Ammon's horn (tissue), 1 donor: Measurements from ENCODE around the gene CACNA1C.

Experiments used
- DNase-seq: peaks from one replicate; pipeline ENCODE4 v3.0.0-alpha.2; 2016; ENCODE audit warnings: low spot score

The CACNA1C gene

GRCh38 chr12:2256915-2257314, 204.1 kb downstream of the CACNA1C start:
- DNase-seq = no peak

GRCh38 chr12:2258025-2258424, 205.2 kb downstream of the CACNA1C start:
- no peak for DNase-seq

- DNase-seq = no peak
These were observed 206.6 kb downstream of the CACNA1C start for GRCh38 chr12:2259369-2259768.

GRCh38 chr12:2260441-2260840, 207.7 kb downstream of the CACNA1C start:
- no peak for DNase-seq

GRCh38 chr12:2261708-2262107, 208.9 kb downstream of the CACNA1C start:
- DNase-seq = no peak

GRCh38 chr12:2262449-2262848, 209.7 kb downstream of the CACNA1C start:
- DNase-seq = no peak

- no peak for DNase-seq
These were observed 211.1 kb downstream of the CACNA1C start for GRCh38 chr12:2263901-2264300.

GRCh38 chr12:2264651-2265232, 212.0 kb downstream of the CACNA1C start:
- DNase-seq = no peak

GRCh38 chr12:2265461-2266167, 212.8 kb downstream of the CACNA1C start:
- DNase-seq = peak; percentile 61

- no peak for DNase-seq
These were observed 214.2 kb downstream of the CACNA1C start for GRCh38 chr12:2266666-2267620.

- no peak for DNase-seq
These were observed 215.1 kb downstream of the CACNA1C start for GRCh38 chr12:2267703-2268470.

GRCh38 chr12:2268471-2269286, 215.9 kb downstream of the CACNA1C start:
- DNase-seq = peak; percentile 28

- no peak for DNase-seq
These were observed 218.1 kb downstream of the CACNA1C start for GRCh38 chr12:2270846-2271245.

- DNase-seq = no peak
These were observed 219.2 kb downstream of the CACNA1C start for GRCh38 chr12:2271961-2272360.

GRCh38 chr12:2273288-2273687, 220.5 kb downstream of the CACNA1C start:
- DNase-seq = peak; percentile 31

GRCh38 chr12:2273751-2274150, 221.0 kb downstream of the CACNA1C start:
- DNase-seq = no peak

GRCh38 chr12:2274733-2275132, 221.9 kb downstream of the CACNA1C start:
- no peak for DNase-seq

- DNase-seq = no peak
These were observed 223.7 kb downstream of the CACNA1C start for GRCh38 chr12:2276288-2277033.

GRCh38 chr12:2277492-2278155, 224.8 kb downstream of the CACNA1C start:
- no peak for DNase-seq

GRCh38 chr12:2281446-2281845, 228.7 kb downstream of the CACNA1C start:
- no peak for DNase-seq
